GM12878 (cell line): ENCODE measurements around the gene CSF1.
"Not testable (repeated sequence)": the region's sequence is repeated elsewhere in the genome, so short reads cannot be mapped to it uniquely, and the experiment has no call there.

Experiments
- CREB1 ChIP-seq: IDR thresholded peaks from 2 replicates; pipeline ENCODE4 v1.6.1; 2012; ENCODE audit warnings: low read depth, mild to moderate bottlenecking, inconsistent platforms
- IKZF2 ChIP-seq, 2 experiments: fragments of 450-650 bp; IDR thresholded peaks; 2 replicates each; pipeline ENCODE4 v1.6.1; 2017; ENCODE audit warnings: mild to moderate bottlenecking in 2 of 2, moderate library complexity in 2 of 2
- YY1 ChIP-seq: IDR thresholded peaks from 2 replicates; pipeline ENCODE4 v1.6.1; 2011; ENCODE audit warnings: low read depth, mild to moderate bottlenecking, low read length
- TF ChIP-seq, protein P1 (sequence below), 3 experiments: IDR thresholded peaks in 2 of 3; conservative IDR thresholded peaks in 1 of 3; 2 replicates each; pipeline ENCODE4 v1.5.1; 2011; ENCODE audit warnings: low read depth in 3 of 3, low read length in 3 of 3, mild to moderate bottlenecking in 3 of 3, control low read depth in 2 of 3, moderate library complexity in 2 of 3, inconsistent platforms in 1 of 3, mixed read lengths in 1 of 3; ENCODE audit not compliant: control insufficient read depth in 2 of 3, insufficient read depth in 1 of 3; ENCODE audit errors: extremely low read depth in 1 of 3
- TF ChIP-seq, protein P2 (sequence below): fragments of 450-650 bp; IDR thresholded peaks from 2 replicates; pipeline ENCODE4 v1.6.1; 2017; ENCODE audit warnings: mild to moderate bottlenecking

- TF ChIP-seq CREB1; YY1; IKZF2 (IDR thresholded peaks at IDR 0.05): not testable (repeated sequence)
- TF ChIP-seq, protein P1, sequence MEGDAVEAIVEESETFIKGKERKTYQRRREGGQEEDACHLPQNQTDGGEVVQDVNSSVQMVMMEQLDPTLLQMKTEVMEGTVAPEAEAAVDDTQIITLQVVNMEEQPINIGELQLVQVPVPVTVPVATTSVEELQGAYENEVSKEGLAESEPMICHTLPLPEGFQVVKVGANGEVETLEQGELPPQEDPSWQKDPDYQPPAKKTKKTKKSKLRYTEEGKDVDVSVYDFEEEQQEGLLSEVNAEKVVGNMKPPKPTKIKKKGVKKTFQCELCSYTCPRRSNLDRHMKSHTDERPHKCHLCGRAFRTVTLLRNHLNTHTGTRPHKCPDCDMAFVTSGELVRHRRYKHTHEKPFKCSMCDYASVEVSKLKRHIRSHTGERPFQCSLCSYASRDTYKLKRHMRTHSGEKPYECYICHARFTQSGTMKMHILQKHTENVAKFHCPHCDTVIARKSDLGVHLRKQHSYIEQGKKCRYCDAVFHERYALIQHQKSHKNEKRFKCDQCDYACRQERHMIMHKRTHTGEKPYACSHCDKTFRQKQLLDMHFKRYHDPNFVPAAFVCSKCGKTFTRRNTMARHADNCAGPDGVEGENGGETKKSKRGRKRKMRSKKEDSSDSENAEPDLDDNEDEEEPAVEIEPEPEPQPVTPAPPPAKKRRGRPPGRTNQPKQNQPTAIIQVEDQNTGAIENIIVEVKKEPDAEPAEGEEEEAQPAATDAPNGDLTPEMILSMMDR (IDR thresholded peaks at IDR 0.05 in 2 of 3, conservative IDR thresholded peaks at IDR 0.05 in 1 of 3; ENCODE audit: control insufficient read depth in 2 of 3, extremely low read depth in 1 of 3, insufficient read depth in 1 of 3, low read depth in 3 of 3, low read length in 3 of 3), result not testable (repeated sequence)
- TF ChIP-seq, protein P2, sequence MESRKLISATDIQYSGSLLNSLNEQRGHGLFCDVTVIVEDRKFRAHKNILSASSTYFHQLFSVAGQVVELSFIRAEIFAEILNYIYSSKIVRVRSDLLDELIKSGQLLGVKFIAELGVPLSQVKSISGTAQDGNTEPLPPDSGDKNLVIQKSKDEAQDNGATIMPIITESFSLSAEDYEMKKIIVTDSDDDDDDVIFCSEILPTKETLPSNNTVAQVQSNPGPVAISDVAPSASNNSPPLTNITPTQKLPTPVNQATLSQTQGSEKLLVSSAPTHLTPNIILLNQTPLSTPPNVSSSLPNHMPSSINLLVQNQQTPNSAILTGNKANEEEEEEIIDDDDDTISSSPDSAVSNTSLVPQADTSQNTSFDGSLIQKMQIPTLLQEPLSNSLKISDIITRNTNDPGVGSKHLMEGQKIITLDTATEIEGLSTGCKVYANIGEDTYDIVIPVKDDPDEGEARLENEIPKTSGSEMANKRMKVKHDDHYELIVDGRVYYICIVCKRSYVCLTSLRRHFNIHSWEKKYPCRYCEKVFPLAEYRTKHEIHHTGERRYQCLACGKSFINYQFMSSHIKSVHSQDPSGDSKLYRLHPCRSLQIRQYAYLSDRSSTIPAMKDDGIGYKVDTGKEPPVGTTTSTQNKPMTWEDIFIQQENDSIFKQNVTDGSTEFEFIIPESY, result not testable (repeated sequence)
These were observed 40.9 kb downstream of the CSF1 start for GRCh38 chr1:109951501-109951900.
